Measurements from ENCODE around the gene KDM6B. TPM values are rescaled to one million over a fixed set of nuclear protein-coding genes. Genes with fewer than 3 reads are reported as not detected.

The KDM6B gene
- polyA plus RNA-seq, 1 donor from 2014 or later = 2.5 TPM

DNA sequence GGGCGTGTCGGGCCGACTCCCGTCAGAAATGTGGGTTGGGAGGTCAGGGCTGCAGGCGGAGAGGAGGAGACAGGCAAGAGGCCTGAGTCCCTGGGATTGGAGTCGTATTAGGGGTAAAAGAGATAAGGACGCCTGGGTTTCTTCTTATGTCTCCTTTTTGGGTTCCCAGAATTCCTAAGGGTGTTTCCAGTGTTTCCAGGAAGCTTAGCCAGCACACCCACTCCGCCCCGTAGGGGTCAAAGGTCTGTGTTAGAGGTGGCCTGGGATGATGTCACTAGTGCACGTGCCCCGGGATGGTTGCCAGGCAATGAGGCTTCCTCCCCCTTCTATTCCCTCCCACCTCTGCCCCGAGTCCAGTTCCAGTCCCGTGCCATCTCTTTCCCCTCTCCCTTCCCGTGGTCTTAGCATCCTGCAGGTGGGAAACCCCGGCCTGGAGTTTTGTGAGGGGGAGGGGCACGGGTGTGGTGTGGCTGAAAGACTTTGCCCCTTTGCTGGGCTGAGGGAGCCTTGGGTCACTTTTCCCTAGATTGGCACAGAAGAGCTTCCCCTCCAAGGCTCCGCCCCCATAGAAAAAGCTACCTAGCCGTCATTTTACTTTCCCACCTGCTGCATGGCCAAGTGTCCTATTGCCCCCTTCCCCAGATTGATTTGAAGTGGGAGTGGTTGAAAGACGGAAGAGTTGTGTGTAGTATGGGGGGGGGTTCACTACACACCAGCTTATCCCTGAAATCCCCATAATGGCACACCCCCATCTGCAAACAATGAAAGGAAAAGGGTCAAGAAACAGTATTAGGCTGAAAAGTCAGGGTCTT, 2.8 kb downstream of the KDM6B start:
- H3K27ac ChIP-seq (ENCODE audit: low read length) = peak overlapping the region; percentile 96
- no peaks in the 10 kb centered on the region for H3K36me3 ChIP-seq (ENCODE audit: insufficient read depth, low read length)
- peak overlapping the region; percentile 98 for H3K9ac ChIP-seq (ENCODE audit: low read length)

DNA sequence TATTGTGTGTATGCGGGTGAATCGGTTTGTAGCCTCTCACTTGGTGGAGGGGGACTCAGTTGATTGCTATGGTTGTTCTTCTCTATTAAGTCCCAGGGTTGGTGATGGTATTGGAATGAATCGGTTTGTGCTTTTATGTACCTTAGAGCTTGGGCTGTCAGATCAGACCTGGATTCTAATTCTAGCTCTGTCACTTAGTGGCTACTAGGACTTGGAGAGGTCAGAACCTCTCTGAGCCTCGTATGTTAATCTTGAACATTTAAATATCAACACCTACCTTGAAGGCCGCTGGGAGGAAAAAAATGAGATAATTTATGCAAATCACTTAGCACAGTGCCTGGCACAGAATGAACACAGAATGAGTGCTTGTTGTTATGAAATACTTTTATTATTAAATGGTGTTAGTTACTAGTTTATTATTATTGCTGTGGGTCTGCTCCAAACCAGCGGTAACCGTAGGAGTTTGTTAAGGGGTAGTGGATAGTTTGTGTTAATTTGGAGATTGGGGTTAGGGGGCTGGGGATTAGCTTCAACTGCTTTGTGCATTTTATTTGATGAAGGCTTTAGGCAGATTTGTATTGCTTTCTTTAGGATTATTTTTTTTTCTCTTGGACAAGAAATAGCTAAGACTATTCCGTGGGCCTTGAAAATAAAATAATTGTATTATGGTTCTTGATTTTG, 3.5 kb downstream of the KDM6B start:
- no peaks in the 10 kb centered on the region for H3K9me3 ChIP-seq (ENCODE audit: low read length)
- peak overlapping the region; percentile 98 for H3K9ac ChIP-seq (ENCODE audit: low read length)
- H4K20me1 ChIP-seq (ENCODE audit: insufficient read depth) = peaks cover 9% of the 10 kb centered on the region
- H3K9me2 ChIP-seq (ENCODE audit: insufficient read depth, low read length) = no peaks in the 10 kb centered on the region
- no peak overlapping the region for H2AFZ ChIP-seq (ENCODE audit: low read depth, low read length)
- no peaks in the 10 kb centered on the region for H3K36me3 ChIP-seq (ENCODE audit: insufficient read depth, low read length)
- H3K4me2 ChIP-seq (ENCODE audit: low read length) = peak overlapping the region; percentile 100
- peak overlapping the region; percentile 96 for H3K27ac ChIP-seq (ENCODE audit: low read length)
- peak overlapping the region; percentile 82 for H3K4me3 ChIP-seq (ENCODE audit: low read length)
- peaks cover 45% of the 10 kb centered on the region for H3K79me2 ChIP-seq (replicated peaks; ENCODE audit: insufficient read depth, low read length)
- H3F3A ChIP-seq (ENCODE audit: insufficient read depth, low read length, poor library complexity, severe bottlenecking) = peaks cover 15% of the 10 kb centered on the region
- H3K27me3 ChIP-seq (ENCODE audit: insufficient read depth, low read depth, low read length) = no peaks in the 10 kb centered on the region
- TF ChIP-seq RAD21 (conservative IDR thresholded peaks at IDR 0.05) (no peak), SMC3 (conservative IDR thresholded peaks at IDR 0.05; ENCODE audit: poor library complexity) (no peak), EP300 (conservative IDR thresholded peaks at IDR 0.05; ENCODE audit: poor library complexity, severe bottlenecking) (no peak), MXI1 (conservative IDR thresholded peaks at IDR 0.05; ENCODE audit: poor library complexity, severe bottlenecking) (no peak), TAF1 (IDR thresholded peaks at IDR 0.05; ENCODE audit: low read depth) (no peak), EZH2 (IDR thresholded peaks at IDR 0.05; ENCODE audit: borderline replicate concordance, insufficient read depth, low read length, poor library complexity, severe bottlenecking) (no peak)
- TF ChIP-seq, protein P1, sequence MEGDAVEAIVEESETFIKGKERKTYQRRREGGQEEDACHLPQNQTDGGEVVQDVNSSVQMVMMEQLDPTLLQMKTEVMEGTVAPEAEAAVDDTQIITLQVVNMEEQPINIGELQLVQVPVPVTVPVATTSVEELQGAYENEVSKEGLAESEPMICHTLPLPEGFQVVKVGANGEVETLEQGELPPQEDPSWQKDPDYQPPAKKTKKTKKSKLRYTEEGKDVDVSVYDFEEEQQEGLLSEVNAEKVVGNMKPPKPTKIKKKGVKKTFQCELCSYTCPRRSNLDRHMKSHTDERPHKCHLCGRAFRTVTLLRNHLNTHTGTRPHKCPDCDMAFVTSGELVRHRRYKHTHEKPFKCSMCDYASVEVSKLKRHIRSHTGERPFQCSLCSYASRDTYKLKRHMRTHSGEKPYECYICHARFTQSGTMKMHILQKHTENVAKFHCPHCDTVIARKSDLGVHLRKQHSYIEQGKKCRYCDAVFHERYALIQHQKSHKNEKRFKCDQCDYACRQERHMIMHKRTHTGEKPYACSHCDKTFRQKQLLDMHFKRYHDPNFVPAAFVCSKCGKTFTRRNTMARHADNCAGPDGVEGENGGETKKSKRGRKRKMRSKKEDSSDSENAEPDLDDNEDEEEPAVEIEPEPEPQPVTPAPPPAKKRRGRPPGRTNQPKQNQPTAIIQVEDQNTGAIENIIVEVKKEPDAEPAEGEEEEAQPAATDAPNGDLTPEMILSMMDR (IDR thresholded peaks at IDR 0.05; ENCODE audit: poor library complexity, severe bottlenecking) = no peak
- TF ChIP-seq, protein P2, sequence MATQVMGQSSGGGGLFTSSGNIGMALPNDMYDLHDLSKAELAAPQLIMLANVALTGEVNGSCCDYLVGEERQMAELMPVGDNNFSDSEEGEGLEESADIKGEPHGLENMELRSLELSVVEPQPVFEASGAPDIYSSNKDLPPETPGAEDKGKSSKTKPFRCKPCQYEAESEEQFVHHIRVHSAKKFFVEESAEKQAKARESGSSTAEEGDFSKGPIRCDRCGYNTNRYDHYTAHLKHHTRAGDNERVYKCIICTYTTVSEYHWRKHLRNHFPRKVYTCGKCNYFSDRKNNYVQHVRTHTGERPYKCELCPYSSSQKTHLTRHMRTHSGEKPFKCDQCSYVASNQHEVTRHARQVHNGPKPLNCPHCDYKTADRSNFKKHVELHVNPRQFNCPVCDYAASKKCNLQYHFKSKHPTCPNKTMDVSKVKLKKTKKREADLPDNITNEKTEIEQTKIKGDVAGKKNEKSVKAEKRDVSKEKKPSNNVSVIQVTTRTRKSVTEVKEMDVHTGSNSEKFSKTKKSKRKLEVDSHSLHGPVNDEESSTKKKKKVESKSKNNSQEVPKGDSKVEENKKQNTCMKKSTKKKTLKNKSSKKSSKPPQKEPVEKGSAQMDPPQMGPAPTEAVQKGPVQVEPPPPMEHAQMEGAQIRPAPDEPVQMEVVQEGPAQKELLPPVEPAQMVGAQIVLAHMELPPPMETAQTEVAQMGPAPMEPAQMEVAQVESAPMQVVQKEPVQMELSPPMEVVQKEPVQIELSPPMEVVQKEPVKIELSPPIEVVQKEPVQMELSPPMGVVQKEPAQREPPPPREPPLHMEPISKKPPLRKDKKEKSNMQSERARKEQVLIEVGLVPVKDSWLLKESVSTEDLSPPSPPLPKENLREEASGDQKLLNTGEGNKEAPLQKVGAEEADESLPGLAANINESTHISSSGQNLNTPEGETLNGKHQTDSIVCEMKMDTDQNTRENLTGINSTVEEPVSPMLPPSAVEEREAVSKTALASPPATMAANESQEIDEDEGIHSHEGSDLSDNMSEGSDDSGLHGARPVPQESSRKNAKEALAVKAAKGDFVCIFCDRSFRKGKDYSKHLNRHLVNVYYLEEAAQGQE (IDR thresholded peaks at IDR 0.05; ENCODE audit: borderline replicate concordance) = no peak

More for the DNA sequence above, 2.8 kb downstream of the KDM6B start:
- Histone ChIP-seq H4K20me1 (ENCODE audit: insufficient read depth) (peaks cover 5% of the 10 kb centered on the region), H3K9me2 (ENCODE audit: insufficient read depth, low read length) (no peaks in the 10 kb centered on the region), H3F3A (ENCODE audit: insufficient read depth, low read length, poor library complexity, severe bottlenecking) (peaks cover 15% of the 10 kb centered on the region), H3K9me3 (ENCODE audit: low read length) (no peaks in the 10 kb centered on the region), H3K4me3 (ENCODE audit: low read length) (peak overlapping the region; percentile 82), H3K4me2 (ENCODE audit: low read length) (peak overlapping the region; percentile 100), H3K27me3 (ENCODE audit: insufficient read depth, low read depth, low read length) (no peaks in the 10 kb centered on the region), H3K79me2 (replicated peaks; ENCODE audit: insufficient read depth, low read length) (peaks cover 41% of the 10 kb centered on the region), H2AFZ (ENCODE audit: low read depth, low read length) (no peak overlapping the region)
- TF ChIP-seq, protein P1 (IDR thresholded peaks at IDR 0.05; ENCODE audit: poor library complexity, severe bottlenecking) = no peak
- TF ChIP-seq, protein P2 (IDR thresholded peaks at IDR 0.05; ENCODE audit: borderline replicate concordance) = peak; percentile 76
- TF ChIP-seq EP300 (conservative IDR thresholded peaks at IDR 0.05; ENCODE audit: poor library complexity, severe bottlenecking) = peak; percentile 88
- peak; percentile 70 for TF ChIP-seq MXI1 (conservative IDR thresholded peaks at IDR 0.05; ENCODE audit: poor library complexity, severe bottlenecking)
- peak; percentile 67 for TF ChIP-seq POLR2AphosphoS5 (IDR thresholded peaks at IDR 0.05)
- peak; percentile 57 for TF ChIP-seq TAF1 (IDR thresholded peaks at IDR 0.05; ENCODE audit: low read depth)

Data from neural cell (in vitro differentiated cells).